Activated CD4-positive, alpha-beta T cell treated with anti-CD3 and anti-CD28 coated beads for 1 hour (primary cell): ENCODE results near the gene MYO16.
"Not testable (repeated sequence)": the region's sequence is repeated elsewhere in the genome, so short reads cannot be mapped to it uniquely, and the experiment has no call there.

Experiments
- DNase-seq: peaks from one replicate; pipeline ENCODE4 v3.0.0-alpha.2; 2020

MYO16 gene

GRCh38 chr13:109092186-109092585, 462.8 kb downstream of the MYO16 start:
- not testable (repeated sequence) for DNase-seq

- DNase-seq = no peak
Measured at GRCh38 chr13:109093998-109094397, 464.6 kb downstream of the MYO16 start.

- no peak for DNase-seq
Measured at GRCh38 chr13:109095126-109095525, 465.7 kb downstream of the MYO16 start.

- DNase-seq = no peak
Measured at GRCh38 chr13:109096101-109096500, 466.7 kb downstream of the MYO16 start.

GRCh38 chr13:109100705-109101304, 471.4 kb downstream of the MYO16 start:
- no peak for DNase-seq

GRCh38 chr13:109101550-109102144, 472.2 kb downstream of the MYO16 start:
- DNase-seq = no peak

- no peak for DNase-seq
Measured at GRCh38 chr13:109105899-109106298, 476.5 kb downstream of the MYO16 start.

- DNase-seq = no peak
Measured at GRCh38 chr13:109110159-109110558, 480.7 kb downstream of the MYO16 start.

- DNase-seq = no peak
Measured at GRCh38 chr13:109111141-109111540, 481.7 kb downstream of the MYO16 start.

GRCh38 chr13:109113427-109113826, 484.0 kb downstream of the MYO16 start:
- DNase-seq = no peak

GRCh38 chr13:109114162-109114561, 484.8 kb downstream of the MYO16 start:
- DNase-seq = no peak

GRCh38 chr13:109114991-109115390, 485.6 kb downstream of the MYO16 start:
- no peak for DNase-seq

GRCh38 chr13:109118521-109118920, 489.1 kb downstream of the MYO16 start:
- DNase-seq = no peak

- DNase-seq = no peak
Measured at GRCh38 chr13:109119896-109120295, 490.5 kb downstream of the MYO16 start.

GRCh38 chr13:109121826-109122225, 492.4 kb downstream of the MYO16 start:
- no peak for DNase-seq

- no peak for DNase-seq
Measured at GRCh38 chr13:109123971-109124370, 494.6 kb downstream of the MYO16 start.

- no peak for DNase-seq
Measured at GRCh38 chr13:109126178-109126577, 496.8 kb downstream of the MYO16 start.

GRCh38 chr13:109126891-109127641, 497.7 kb downstream of the MYO16 start:
- no peak for DNase-seq

GRCh38 chr13:109128121-109128520, 498.7 kb downstream of the MYO16 start:
- no peak for DNase-seq

- DNase-seq = no peak
Measured at GRCh38 chr13:109130093-109130835, 500.9 kb downstream of the MYO16 start.

- no peak for DNase-seq
Measured at GRCh38 chr13:109131698-109132257, 502.4 kb downstream of the MYO16 start.

GRCh38 chr13:109135018-109135417, 505.6 kb downstream of the MYO16 start:
- DNase-seq = no peak

GRCh38 chr13:109136873-109137272, 507.5 kb downstream of the MYO16 start:
- no peak for DNase-seq
